Stimulated activated CD4-positive, alpha-beta T cell treated with anti-CD3 and anti-CD28 coated beads, Interleukin-1b, Interleukin-23, amount 100 ng/mL, for 24 hours (primary cell): ENCODE results near the gene NAT9.

Source experiments
- DNase-seq, 4 experiments: peaks; one replicate each; pipeline ENCODE4 v3.0.0-alpha.2; 2020; ENCODE audit warnings: low read depth in 4 of 4, low spot score in 1 of 4

NAT9 gene

GRCh38 chr17:74776044-74776962, at the start of gene NAT9:
TSS of gene NAT9 (minus strand) at chr17:74776345. CDS start at chr17:74775698, 647 bp downstream.
- peak; percentile 99 to 100 (median 99) for DNase-seq

DNA sequence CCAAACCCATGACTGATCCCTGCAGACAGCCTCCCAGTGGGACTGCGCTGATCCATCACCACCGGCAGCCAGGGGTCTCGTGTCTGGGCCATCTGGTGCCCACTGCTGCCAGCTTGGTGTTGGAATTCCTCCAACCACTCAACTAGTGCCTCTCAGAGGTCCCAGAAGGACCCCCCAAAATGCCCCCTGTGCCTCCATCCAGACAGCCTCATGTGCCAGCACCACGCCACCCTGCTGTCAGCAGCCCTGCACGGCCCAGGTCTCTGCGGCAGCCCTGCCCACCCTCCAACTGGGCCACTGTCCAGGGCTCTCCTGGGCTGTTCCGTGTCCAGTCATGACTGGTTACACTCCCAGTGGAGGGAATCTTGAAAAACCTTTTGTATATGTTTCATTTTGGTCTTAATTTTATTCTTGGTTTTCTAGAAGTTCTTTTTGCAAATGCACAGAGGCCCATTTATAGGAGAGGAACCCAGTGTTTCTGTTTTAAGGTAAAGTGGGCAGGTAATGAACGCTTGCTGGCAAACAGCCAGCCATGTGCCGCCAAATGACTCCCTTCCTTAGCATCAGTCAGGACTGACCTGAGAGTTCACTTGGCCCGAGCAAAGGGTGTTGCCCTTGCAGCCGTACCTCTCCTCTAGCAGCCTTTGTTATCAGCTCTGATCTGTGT, 48.9 kb upstream of the NAT9 start:
- no peak for DNase-seq

- no peak for DNase-seq
These were observed 46.8 kb upstream of the NAT9 start for GRCh38 chr17:74822939-74823367.

DNA sequence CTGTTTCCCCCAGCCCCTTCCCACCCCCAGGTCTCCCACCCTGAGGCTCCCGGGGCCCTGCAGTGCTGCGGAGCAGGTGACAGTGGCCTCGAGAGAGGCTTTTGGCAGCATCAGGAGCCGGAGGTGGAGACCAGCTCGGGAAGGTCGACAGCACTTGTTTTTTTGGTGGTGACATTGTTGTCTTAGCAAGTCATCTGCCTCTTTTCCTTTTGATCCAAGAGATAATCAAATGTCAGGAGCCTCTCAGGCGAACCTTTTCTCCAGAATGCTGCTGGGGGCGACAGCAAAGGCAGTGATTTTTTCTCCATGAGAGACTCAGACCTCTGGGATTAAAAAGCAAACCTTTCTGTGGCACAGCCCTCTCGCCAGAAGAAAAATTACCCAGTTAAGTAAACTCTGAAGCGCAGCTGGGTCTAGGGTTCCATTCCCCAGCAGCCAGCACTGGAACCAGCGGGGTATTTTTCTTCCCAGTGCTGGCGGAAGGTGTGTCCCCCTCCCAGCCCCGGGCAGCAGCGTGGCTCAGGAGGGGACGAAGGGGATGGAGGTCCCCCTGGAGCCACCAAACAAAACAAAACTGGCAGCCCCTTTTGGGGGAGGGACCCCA, 46.3 kb upstream of the NAT9 start:
- no peak for DNase-seq

- DNase-seq: no peak
These were observed 45.6 kb upstream of the NAT9 start for GRCh38 chr17:74821655-74822334.

DNA sequence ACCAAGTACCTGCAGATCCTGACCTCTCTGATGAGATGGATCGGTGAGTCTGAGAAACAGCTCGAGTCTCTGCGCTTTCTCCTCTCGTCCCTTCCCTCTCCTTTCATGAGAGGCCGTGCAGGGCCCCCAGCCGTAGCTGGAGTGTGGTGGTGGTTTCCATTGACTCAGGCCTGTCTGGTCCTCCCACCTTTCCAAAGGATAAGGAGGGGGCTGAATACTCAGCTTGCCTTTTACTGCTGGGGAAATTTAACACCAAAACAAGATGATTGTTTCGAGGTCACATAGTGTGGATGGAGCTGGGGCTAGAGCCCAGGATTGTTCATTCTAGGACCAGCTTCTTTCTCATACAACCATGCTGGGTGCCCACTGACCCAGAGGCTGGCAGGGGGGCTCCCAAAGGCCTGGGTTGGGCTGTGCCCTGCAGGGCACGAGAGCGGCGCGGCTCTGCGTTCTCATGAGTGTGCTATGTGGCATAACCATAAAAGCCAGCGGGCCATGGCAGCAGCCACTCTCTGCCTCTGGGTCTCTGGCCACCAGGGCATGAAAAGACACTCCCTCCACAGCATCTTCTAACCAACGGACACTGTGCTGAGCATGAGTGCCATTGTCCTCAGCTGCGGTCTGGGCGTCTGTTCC, 43.8 kb upstream of the NAT9 start:
- DNase-seq: no peak

DNA sequence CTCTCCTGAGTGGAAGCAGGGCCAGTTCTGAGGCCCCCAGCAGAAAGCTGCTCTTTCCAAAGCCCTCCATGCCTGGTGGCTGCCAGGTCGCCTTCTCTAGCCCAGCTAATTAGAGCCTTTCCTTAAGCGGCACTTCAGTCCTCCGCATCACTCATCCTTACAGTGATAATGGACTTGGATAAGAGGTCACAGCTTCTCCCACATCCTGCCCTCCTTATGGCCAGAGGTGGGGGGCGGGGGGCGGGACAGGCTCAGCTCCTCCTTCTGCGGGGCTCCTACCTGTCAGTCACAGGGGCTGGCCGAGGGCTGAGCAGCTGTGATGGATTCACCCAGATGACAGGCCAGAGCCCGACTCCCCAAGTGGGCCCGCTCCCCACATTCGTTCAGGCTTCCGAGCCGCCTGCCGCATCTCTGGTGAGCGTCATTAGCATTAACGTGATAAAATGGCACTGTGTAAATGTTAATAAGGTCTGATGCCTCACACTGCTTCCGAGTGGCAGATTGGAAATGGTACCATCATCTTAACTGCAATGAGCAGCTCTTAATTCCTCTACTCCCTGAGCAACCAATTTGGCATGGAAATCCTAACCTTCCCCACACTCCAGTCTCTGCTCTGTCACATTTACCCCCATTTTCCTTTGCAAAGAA, 42.3 kb upstream of the NAT9 start:
- no peak for DNase-seq

DNA sequence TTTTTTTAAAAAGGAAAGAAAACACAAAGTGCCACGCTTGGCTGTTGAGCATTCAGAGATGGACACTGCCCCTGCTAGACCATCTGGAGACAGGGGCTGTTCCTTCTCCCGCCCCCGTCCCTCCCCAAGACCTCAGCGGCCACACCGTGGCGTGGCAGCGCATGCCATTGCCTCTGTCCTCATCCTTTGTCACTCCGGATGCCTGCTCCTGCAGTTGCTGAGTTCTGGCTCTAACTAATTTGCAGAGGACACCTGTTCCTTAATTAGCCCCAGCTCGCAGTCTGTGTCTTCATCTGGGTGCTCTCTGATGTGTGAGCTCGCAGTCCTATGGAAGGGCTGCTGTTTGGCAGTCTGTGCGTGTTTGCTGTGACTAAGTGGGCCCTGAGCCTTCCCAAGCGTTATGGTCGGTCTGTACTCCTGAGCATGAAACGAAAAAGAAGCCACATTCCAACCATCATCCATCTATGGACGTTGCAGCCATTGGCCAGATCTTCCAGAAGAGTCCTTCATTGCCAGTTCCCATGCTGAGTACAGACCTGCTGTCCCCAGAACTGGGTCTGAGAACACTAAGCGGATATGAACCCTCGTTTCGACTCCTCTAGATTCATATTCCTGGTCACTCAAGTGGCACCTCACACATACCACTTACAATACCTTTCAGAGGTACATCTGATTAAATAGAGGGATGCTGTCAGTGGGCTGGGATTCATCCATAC, 40.9 kb upstream of the NAT9 start:
- no peak for DNase-seq

DNA sequence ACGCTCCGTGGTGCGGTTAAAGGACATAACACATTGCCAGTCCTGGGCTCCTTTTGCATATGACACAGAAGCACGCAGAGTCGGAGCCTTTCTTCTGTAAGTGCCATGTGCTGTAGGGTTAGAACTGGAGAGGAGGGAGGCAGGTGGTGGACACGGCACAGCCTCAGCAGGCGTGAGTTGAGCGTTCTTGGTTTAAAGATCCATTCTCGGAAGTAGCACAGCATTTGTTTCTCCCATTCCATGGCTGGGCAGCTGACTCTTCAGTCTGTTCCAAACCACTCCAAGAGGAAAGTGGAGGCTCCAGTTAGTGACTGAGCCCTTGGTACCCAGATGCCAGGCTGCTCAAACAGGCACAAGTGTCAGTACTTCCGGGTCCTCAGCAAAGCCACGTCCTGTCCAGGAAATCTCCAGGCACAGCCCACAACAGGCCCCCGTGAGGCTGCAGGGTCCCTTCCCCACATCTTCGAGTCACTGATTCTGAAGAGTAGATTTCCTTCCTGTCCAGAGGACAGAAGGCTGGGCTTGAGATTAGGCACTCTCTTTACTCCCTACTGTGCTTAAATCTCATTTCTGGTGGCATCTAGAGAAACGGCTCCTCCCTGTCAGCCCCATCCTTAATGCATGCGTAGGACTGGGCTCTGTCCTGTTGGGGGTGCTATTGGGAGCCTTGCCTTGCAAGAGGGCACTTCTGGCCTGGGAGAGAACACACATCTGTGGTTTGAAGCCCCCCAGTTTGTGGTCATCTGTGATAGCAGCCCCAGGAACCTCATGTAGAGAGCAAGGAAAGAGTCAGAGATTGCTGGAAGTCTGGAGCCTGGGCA, 39.6 kb upstream of the NAT9 start:
- DNase-seq: no peak

DNA sequence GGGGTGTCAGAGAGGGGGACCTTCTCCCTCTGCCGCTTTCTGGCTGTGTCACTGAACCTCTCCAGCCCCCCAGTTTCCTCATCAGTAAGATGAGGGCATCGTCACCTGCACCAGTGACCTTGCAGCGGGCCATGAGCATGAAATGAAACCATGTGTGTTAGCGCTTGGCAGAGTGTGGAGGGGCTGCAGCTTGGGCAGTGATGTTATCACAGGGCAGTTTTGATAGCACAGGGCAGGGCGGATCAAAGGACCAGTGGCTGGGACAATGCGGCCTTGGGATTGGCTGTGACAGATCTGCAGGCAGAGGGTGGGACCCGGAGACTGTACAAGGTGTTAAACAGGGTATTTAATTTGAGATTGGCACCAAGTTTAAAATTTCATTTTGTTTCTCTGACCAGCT, 38.9 kb upstream of the NAT9 start:
- DNase-seq: no peak

- DNase-seq: no peak
These were observed 38.3 kb upstream of the NAT9 start for GRCh38 chr17:74814453-74814852.

DNA sequence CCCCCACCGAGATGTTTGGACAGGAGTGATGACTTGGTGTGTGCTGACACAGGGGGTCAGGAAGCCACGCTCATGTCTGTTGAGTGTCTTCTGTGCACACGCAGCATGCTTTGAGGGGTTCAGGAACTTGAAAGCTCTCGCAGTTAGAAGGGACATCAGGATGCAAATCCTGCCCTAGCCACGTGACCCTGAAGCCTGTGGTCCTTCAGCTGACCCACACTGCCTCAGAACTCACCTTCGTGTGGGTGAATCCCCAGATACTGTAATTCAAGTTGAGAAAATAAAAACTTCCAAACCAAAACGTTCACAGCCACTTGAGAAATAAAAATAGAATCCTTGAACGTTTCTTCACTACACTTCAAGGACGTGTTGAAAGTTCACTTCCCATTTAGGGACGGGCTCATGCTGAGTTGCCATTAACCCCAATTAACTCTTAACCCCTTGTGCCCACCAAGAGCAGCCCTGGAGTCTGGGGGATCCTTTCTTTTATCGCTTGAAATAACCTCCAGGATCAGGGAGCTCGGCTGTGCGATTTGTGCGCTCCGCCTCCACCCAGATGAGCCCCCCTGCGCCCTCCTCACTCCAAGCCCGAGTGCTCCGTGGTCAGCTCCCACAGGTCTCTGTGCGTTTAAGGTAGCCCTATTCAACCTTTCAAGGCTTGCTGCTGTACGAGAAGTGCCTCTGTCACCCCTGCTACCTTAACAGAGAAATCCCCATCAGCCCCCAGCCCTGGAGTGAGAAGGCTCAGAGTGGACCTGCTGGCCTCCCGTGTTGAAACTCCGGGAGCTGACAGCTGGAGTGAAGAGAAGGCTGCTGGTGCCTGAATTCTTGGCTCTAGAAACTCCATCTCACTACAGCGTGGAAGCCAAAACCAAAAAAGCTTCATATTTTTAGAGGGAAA, 36.2 kb upstream of the NAT9 start:
- DNase-seq: no peak

GRCh38 chr17:74810699-74811485, 34.7 kb upstream of the NAT9 start:
- DNase-seq: no peak

DNA sequence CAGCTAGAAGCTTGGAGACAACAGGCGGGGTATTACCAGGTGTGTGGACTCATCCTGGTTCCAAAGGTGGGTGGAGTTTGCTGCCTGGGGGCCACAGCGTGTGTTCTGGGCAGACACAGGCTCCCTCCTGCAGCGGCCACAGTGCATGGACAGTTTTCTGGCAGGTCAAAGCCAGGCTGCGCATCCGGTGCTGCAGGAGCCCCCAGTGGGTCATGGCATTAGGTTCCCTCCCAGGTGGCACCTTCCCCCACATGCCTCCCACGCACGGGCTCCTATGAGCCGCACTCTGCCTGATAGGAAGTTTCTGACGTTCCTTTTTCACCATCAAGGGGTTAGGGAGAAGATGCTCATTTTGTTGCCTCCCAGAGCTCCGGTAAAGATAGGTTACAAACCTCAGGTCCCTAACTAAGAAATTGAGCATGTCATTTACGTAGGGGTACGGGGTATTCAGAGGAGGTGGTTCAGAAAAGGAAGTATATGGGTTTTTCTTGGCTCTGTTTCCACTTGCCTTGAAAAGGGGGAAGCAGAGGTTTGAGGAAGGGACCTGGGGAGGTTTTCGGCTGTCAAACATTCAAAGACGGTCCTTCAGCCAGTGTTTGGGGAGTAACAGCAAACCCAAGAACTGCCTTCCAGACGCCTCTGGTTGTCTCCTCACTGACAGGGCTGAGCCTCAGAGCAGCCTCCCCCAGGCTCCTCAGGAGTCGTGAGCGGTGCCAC, 32.7 kb upstream of the NAT9 start:
- DNase-seq: no peak

DNA sequence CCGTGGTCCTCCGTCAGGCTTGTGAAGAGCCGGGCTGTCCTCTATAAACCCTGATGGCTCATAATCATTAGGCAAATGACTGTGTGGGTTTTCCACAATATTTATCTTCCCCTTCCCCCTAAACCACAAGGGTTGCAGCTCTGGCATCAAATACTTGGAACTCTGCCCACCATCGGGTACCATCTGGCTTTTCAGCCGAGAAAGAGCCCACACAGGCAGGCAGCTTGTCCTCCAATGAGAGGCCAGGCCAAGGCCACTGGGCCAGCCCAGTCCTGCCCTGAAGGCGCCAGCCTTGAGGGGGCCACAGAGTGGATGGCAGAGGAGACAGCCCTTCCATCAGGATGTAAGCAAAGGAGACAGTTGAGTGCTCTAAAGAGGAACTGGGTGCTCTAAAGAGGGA, 31.8 kb upstream of the NAT9 start:
- no peak for DNase-seq

- DNase-seq: no peak
These were observed 31.3 kb upstream of the NAT9 start for GRCh38 chr17:74807441-74807840.

DNA sequence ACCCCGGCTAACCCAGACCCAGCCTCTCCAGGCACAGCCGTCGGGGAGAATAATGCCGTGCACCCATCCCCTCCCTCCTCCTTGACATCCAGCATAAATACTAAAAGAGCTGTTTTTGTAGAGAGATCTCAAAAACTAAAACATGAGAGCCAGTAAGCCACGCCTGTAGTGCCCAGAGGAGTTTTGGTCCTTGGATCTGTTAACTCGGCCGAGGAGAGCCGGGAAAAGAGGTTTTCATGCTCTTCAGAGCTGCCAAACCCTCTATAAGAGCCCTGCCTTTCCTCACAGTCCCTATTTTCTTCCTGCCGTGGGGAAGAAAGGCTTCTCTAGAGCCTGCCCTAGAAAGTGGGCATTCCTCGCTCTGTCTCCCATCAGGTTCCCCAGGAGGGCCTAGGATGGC, 30.2 kb upstream of the NAT9 start:
- DNase-seq: no peak
